Activated CD4-positive, alpha-beta T cell treated with anti-CD3 and anti-CD28 coated beads for 36 hours (primary cell): ENCODE measurements around the gene MAN2A2. TPM values are rescaled to one million over a fixed set of nuclear protein-coding genes. Genes with fewer than 3 reads are reported as not detected.
"Not testable (repeated sequence)": the region's sequence is repeated elsewhere in the genome, so short reads cannot be mapped to it uniquely, and the experiment has no call there.

ENCODE experiments used
- ATAC-seq: fragments of 200-7000 bp; cut with Tn5 transposase; one replicate; pipeline ENCODE4 v1.10.0; 2021; ENCODE audit warnings: mild to moderate bottlenecking, moderate library complexity
- CTCF ChIA-PET: fragments of 350-600 bp; sonication (Branson Sonifier 250); formaldehyde crosslinking; loops from one replicate; lab custom pipeline; 2021; ENCODE audit warnings: antibody characterized with exemption; lab: Charles Lee
- POLR2A ChIA-PET: fragments of 350-600 bp; sonication (Branson Sonifier 250); formaldehyde crosslinking; loops from one replicate; lab custom pipeline; 2021; ENCODE audit warnings: antibody characterized with exemption, inconsistent platforms; lab: Charles Lee
- DNase-seq: peaks from one replicate; pipeline ENCODE4 v3.0.0-alpha.2; 2020
- H3K27ac Mint-ChIP-seq: one replicate; pipeline ENCODE4 v1.8.0; 2021; ENCODE audit warnings: mixed read lengths
- H3K27me3 Mint-ChIP-seq: one replicate; pipeline ENCODE4 v1.8.0; 2021; ENCODE audit warnings: mixed read lengths
- H3K36me3 Mint-ChIP-seq: one replicate; pipeline ENCODE4 v1.8.0; 2021; ENCODE audit warnings: low read depth, mixed read lengths
- H3K4me1 Mint-ChIP-seq: one replicate; pipeline ENCODE4 v1.8.0; 2021; ENCODE audit warnings: mixed read lengths
- H3K4me3 Mint-ChIP-seq: one replicate; pipeline ENCODE4 v1.8.0; 2021; ENCODE audit warnings: mild to moderate bottlenecking, moderate library complexity, mixed read lengths
- H3K9me3 Mint-ChIP-seq: one replicate; pipeline ENCODE4 v1.8.0; 2021; ENCODE audit warnings: low read depth, mixed read lengths
- intact Hi-C, 2 experiments: fragments of 100-400 bp; cut with DNase I in 1 of 2; cut with micrococcal nuclease in 1 of 2; formaldehyde crosslinking; loops; one replicate each; pipeline versions ENCODE4 v1.14.2 to v1.15.1; 2022 to 2024; cut with DNase I, micrococcal nuclease
- total RNA-seq, 2 experiments: library from RNA; stranded (reverse); gene quantifications; one replicate each; pipeline ENCODE4 v1.2.3, GENCODE V29; 2021

Gene MAN2A2
- total RNA-seq, 2 experiments from 2014 or later: 76.6 to 104 TPM

GRCh38 chr15:90921887-90922286 lies 18.8 kb downstream of the MAN2A2 start:
- no peak overlapping the region for H3K4me3 Mint-ChIP-seq
- intact Hi-C loops: no loop called here
- no peak overlapping the region for H3K27ac Mint-ChIP-seq
- ATAC-seq: no peak
- H3K4me1 Mint-ChIP-seq: peaks cover 28% of the 10 kb centered on the region
- H3K27me3 Mint-ChIP-seq: no peaks in the 10 kb centered on the region
- H3K9me3 Mint-ChIP-seq: no peaks in the 10 kb centered on the region
- H3K36me3 Mint-ChIP-seq: peaks cover 38% of the 10 kb centered on the region
- no peak for DNase-seq
- CTCF ChIA-PET: interaction anchor here (0.8 to 4.2 kb wide), 6 partner anchors 11 to 623 kb away, joined by 3 to 37 read pairs (median 3); partner anchors contain the start of genes HDDC3, MAN2A2 and RCCD1
- POLR2A ChIA-PET: no interaction called here

GRCh38 chr15:90922712-90923322 lies 19.7 kb downstream of the MAN2A2 start:
- peaks cover 32% of the 10 kb centered on the region for H3K36me3 Mint-ChIP-seq
- H3K4me1 Mint-ChIP-seq: peaks cover 28% of the 10 kb centered on the region
- H3K4me3 Mint-ChIP-seq, H3K27ac Mint-ChIP-seq, H3K9me3 Mint-ChIP-seq, H3K27me3 Mint-ChIP-seq, intact Hi-C loops: not testable (repeated sequence)
- peak; percentile 93 for ATAC-seq
- ChIA-PET POLR2A (interaction anchor here (0.6 to 0.8 kb wide), 4 partner anchors 8 to 517 kb away, joined by 3 to 5 read pairs (median 3); no protein-coding TSS in a partner anchor), CTCF (interaction anchor here (0.6 to 4.2 kb wide), 7 partner anchors 10 to 273 kb away, joined by 3 to 37 read pairs (median 3); partner anchors contain the start of genes HDDC3, MAN2A2 and RCCD1)
- DNase-seq: peak; percentile 71

DNA sequence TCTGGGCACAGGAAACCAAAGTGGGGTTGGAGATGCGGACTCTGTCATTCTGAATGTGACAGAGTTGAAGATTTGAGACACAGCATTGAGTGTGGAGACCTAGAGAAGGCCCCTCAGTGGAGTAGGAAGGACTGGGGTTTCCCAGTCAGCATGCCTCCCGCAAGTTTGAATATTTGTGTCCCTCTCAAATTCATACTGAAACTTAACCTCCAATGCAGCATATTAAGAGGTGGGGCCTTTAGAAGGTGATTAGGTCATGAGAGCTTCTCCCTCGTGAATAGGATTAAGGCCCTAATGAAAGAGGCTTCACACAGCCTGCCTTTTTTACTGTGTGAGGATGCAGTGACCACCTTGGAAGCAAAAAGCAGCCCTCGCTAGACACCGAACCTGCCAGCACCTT lies 21.3 kb downstream of the MAN2A2 start:
- Mint-ChIP-seq H3K9me3 (no peaks in the 10 kb centered on the region), H3K4me3 (no peak overlapping the region), H3K4me1 (peaks cover 34% of the 10 kb centered on the region), H3K36me3 (peaks cover 24% of the 10 kb centered on the region), H3K27me3 (no peaks in the 10 kb centered on the region), H3K27ac (peak overlapping the region; percentile 58)
- intact Hi-C loops: no loop called here
- ChIA-PET POLR2A (no interaction called here), CTCF (interaction anchor here (1.7 to 3.4 kb wide), 2 partner anchors 10 to 22 kb away, joined by 11 to 16 read pairs; partner anchors contain the start of genes MAN2A2 and UNC45A)
- DNase-seq (peak; percentile 41), ATAC-seq (peak; percentile 72)

DNA sequence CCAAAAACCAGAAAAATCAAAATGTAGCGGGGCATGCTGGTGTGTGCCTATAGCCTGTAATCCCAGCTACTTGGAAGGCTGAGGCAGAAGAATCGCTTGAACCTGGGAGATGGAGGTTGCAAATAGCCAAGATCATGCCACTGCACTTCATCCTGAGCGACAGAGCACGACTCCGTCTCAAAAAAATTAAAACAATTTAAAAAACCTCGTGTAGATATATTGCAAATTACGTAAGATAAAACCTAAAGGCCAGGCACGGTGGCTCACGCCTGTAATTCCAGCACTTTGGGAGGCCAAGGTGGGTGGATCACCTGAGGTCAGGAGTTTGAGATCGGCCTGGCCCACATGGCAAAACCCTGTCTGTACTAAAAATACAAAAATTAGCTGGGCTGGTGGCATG lies 23.7 kb downstream of the MAN2A2 start:
- DNase-seq, H3K4me3 Mint-ChIP-seq, POLR2A ChIA-PET, H3K9me3 Mint-ChIP-seq, ATAC-seq, H3K27ac Mint-ChIP-seq, intact Hi-C loops, H3K27me3 Mint-ChIP-seq: not testable (repeated sequence)
- Mint-ChIP-seq H3K4me1 (peaks cover 51% of the 10 kb centered on the region), H3K36me3 (peaks cover 25% of the 10 kb centered on the region)
- CTCF ChIA-PET: interaction anchor here (0.8 to 1.1 kb wide), 2 partner anchors 55 to 99 kb away, joined by 3 to 4 read pairs; no protein-coding TSS in a partner anchor

GRCh38 chr15:90928106-90928505 lies 25.0 kb downstream of the MAN2A2 start:
- Mint-ChIP-seq H3K36me3 (peaks cover 27% of the 10 kb centered on the region), H3K4me1 (peaks cover 43% of the 10 kb centered on the region), H3K4me3 (peak overlapping the region; percentile 29)
- POLR2A ChIA-PET, H3K27ac Mint-ChIP-seq, intact Hi-C loops, H3K27me3 Mint-ChIP-seq, ATAC-seq, DNase-seq, H3K9me3 Mint-ChIP-seq: not testable (repeated sequence)
- CTCF ChIA-PET: interaction anchor here (0.6 to 8.6 kb wide), 2 partner anchors 25 to 118 kb away, joined by 4 to 164 read pairs; partner anchors contain the start of gene MAN2A2

- intact Hi-C loops: loop anchor here (1.0 to 10.0 kb wide), 14 partner anchors 26 to 1973 kb away; partner anchors contain the start of genes NGRN (in 2 of the 2), AP3S2 (in 1 of the 2), BLM (in 1 of the 2) and CHD2 (in 1 of the 2)
- ATAC-seq: no peak
- CTCF ChIA-PET: interaction anchor here (0.7 to 11.3 kb wide), 7 partner anchors 9 to 281 kb away, joined by 3 to 164 read pairs (median 6); partner anchors contain the start of genes BLM, MAN2A2 and RCCD1
- H3K4me3 Mint-ChIP-seq: peak overlapping the region; percentile 99
- peaks cover 22% of the 10 kb centered on the region for H3K36me3 Mint-ChIP-seq
- peaks cover 39% of the 10 kb centered on the region for H3K4me1 Mint-ChIP-seq
- DNase-seq: no peak
- POLR2A ChIA-PET: interaction anchor here (1.4 to 1.8 kb wide), 3 partner anchors 26 to 100 kb away, joined by 3 to 11 read pairs (median 4); partner anchors contain the start of gene MAN2A2
- no peaks in the 10 kb centered on the region for H3K9me3 Mint-ChIP-seq
- H3K27ac Mint-ChIP-seq: peak overlapping the region; percentile 99
- H3K27me3 Mint-ChIP-seq: no peaks in the 10 kb centered on the region
Measured at GRCh38 chr15:90929246-90930019, 26.3 kb downstream of the MAN2A2 start.

GRCh38 chr15:90930861-90931574 lies 27.9 kb downstream of the MAN2A2 start:
- ATAC-seq (no peak), DNase-seq (no peak)
- Mint-ChIP-seq H3K27ac (peak overlapping the region; percentile 99), H3K9me3 (no peaks in the 10 kb centered on the region), H3K36me3 (peaks cover 19% of the 10 kb centered on the region), H3K4me1 (peaks cover 39% of the 10 kb centered on the region), H3K27me3 (no peaks in the 10 kb centered on the region), H3K4me3 (peak overlapping the region; percentile 99)
- intact Hi-C loops: loop anchor here (1.0 to 10.0 kb wide), 14 partner anchors 24 to 1971 kb away; partner anchors contain the start of genes NGRN (in 2 of the 2), AP3S2 (in 1 of the 2), BLM (in 1 of the 2) and CHD2 (in 1 of the 2)
- ChIA-PET POLR2A (interaction anchor here (0.6 to 2.2 kb wide), 13 partner anchors 8 to 698 kb away, joined by 3 to 15 read pairs (median 3); partner anchors contain the start of genes BLM, CIB1, IQGAP1 and MAN2A2), CTCF (interaction anchor here (0.7 to 11.3 kb wide), 32 partner anchors 9 to 744 kb away, joined by 3 to 164 read pairs (median 6); partner anchors contain the start of genes BLM, FES, IQGAP1 and MAN2A2)

GRCh38 chr15:90931575-90931827 lies 28.4 kb downstream of the MAN2A2 start:
- Mint-ChIP-seq H3K9me3 (no peaks in the 10 kb centered on the region), H3K27ac (peak overlapping the region; percentile 99), H3K27me3 (no peaks in the 10 kb centered on the region), H3K36me3 (peaks cover 23% of the 10 kb centered on the region), H3K4me1 (peaks cover 44% of the 10 kb centered on the region), H3K4me3 (peak overlapping the region; percentile 99)
- ChIA-PET POLR2A (interaction anchor here (0.6 to 2.2 kb wide), 12 partner anchors 8 to 698 kb away, joined by 3 to 15 read pairs (median 4); partner anchors contain the start of genes BLM, CIB1, IQGAP1 and MAN2A2), CTCF (interaction anchor here (0.7 to 11.3 kb wide), 32 partner anchors 9 to 744 kb away, joined by 3 to 164 read pairs (median 6); partner anchors contain the start of genes BLM, FES, IQGAP1 and MAN2A2)
- ATAC-seq (no peak), DNase-seq (no peak)
- intact Hi-C loops: loop anchor here (2.0 to 10.0 kb wide), 9 partner anchors 59 to 1971 kb away; partner anchors contain the start of genes NGRN (in 2 of the 2), AP3S2 (in 1 of the 2), CHD2 (in 1 of the 2) and IDH2 (in 1 of the 2)

GRCh38 chr15:90931828-90932659 lies 28.9 kb downstream of the MAN2A2 start, which contains the start of gene HDDC3:
Gene HDDC3 (minus strand): TSS chr15:90932549. CDS start chr15:90932540, 9 bp downstream.
- ChIA-PET CTCF (interaction anchor here (0.5 to 11.3 kb wide), 54 partner anchors 9 to 745 kb away, joined by 3 to 164 read pairs (median 4); partner anchors contain the start of genes BLM, FES, IQGAP1 and MAN2A2), POLR2A (interaction anchor here (0.6 to 2.2 kb wide), 16 partner anchors 9 to 699 kb away, joined by 3 to 15 read pairs (median 4); partner anchors contain the start of genes BLM, CIB1, IQGAP1 and MAN2A2)
- ATAC-seq: peak; percentile 68
- Mint-ChIP-seq H3K9me3 (no peaks in the 10 kb centered on the region), H3K27me3 (no peaks in the 10 kb centered on the region), H3K4me1 (peaks cover 47% of the 10 kb centered on the region), H3K27ac (peak within 1 kb of the TSS; percentile 99), H3K4me3 (peak within 1 kb of the TSS; percentile 99), H3K36me3 (peaks cover 26% of the 10 kb centered on the region)
- peak; percentile 96 for DNase-seq
- intact Hi-C loops: loop anchor here (1.0 to 10.0 kb wide), 13 partner anchors 29 to 1970 kb away; partner anchors contain the start of genes NGRN (in 2 of the 2), AP3S2 (in 1 of the 2), CHD2 (in 1 of the 2) and IDH2 (in 1 of the 2)
